HG02759 (cell line): ENCODE measurements around the gene TFPT.
A peak's percentile ranks its signal among the peaks of the same experiment; 100 is the strongest.
"Not testable (repeated sequence)": the region's sequence is repeated elsewhere in the genome, so short reads cannot be mapped to it uniquely, and the experiment has no call there.

ENCODE experiments used
- ATAC-seq: cut with Tn5 transposase; IDR thresholded peaks from one replicate; pipeline ENCODE4 v1.9.1; 2021; ENCODE audit warnings: mild to moderate bottlenecking, moderate library complexity; ENCODE audit not compliant: unreplicated experiment

Gene TFPT

GRCh38 chr19:54124393-54124792 lies 8.9 kb upstream of the TFPT start:
- ATAC-seq: no peak

- no peak for ATAC-seq
Observed at GRCh38 chr19:54123682-54124081, 8.2 kb upstream of the TFPT start.

GRCh38 chr19:54121259-54121658 lies 5.8 kb upstream of the TFPT start:
- no peak for ATAC-seq

GRCh38 chr19:54114340-54115108 lies 933 bp downstream of the TFPT start:
- ATAC-seq: no peak

GRCh38 chr19:54109651-54110050 lies 5.8 kb downstream of the TFPT start:
- ATAC-seq: no peak

- ATAC-seq: no peak
Observed at GRCh38 chr19:54108496-54108895, 7.0 kb downstream of the TFPT start.

GRCh38 chr19:54107876-54108490 lies 7.5 kb downstream of the TFPT start:
- ATAC-seq: no peak

GRCh38 chr19:54106716-54107115 lies 8.7 kb downstream of the TFPT start:
- ATAC-seq: no peak

- no peak for ATAC-seq
Observed at GRCh38 chr19:54105796-54106195, 9.7 kb downstream of the TFPT start.

- no peak for ATAC-seq
Observed at GRCh38 chr19:54104998-54105715, 10.3 kb downstream of the TFPT start.

- ATAC-seq: peak; percentile 97
Observed at GRCh38 chr19:54102421-54103169, 12.9 kb downstream of the TFPT start, which contains the start of gene NDUFA3. TSS of gene NDUFA3 (plus strand) at chr19:54102855. CDS start at chr19:54102879, 24 bp downstream.

- no peak for ATAC-seq
Observed at GRCh38 chr19:54100561-54100960, 14.9 kb downstream of the TFPT start, which contains the start of gene OSCAR. TSS of gene OSCAR (minus strand) at chr19:54100803. CDS start at chr19:54100792, 11 bp downstream.

- not testable (repeated sequence) for ATAC-seq
Observed at GRCh38 chr19:54099903-54100255, 15.6 kb downstream of the TFPT start.

- no peak for ATAC-seq
Observed at GRCh38 chr19:54099190-54099902, 16.1 kb downstream of the TFPT start.

- no peak for ATAC-seq
Observed at GRCh38 chr19:54096617-54097106, 18.8 kb downstream of the TFPT start.

GRCh38 chr19:54095859-54096616 lies 19.4 kb downstream of the TFPT start:
- not testable (repeated sequence) for ATAC-seq

GRCh38 chr19:54095136-54095858 lies 20.2 kb downstream of the TFPT start:
- no peak for ATAC-seq

- no peak for ATAC-seq
Observed at GRCh38 chr19:54094426-54095000, 20.9 kb downstream of the TFPT start.
